NCI-H460 (cell line): ENCODE results near the gene MTHFD2. TPM values are rescaled to one million over a fixed set of nuclear protein-coding genes. Genes with fewer than 3 reads are reported as not detected.
"Not testable (repeated sequence)": the region's sequence is repeated elsewhere in the genome, so short reads cannot be mapped to it uniquely, and the experiment has no call there.

Experiments used
- DNase-seq: peaks from one replicate; pipeline ENCODE4 v3.0.0-alpha.2; 2016; ENCODE audit warnings: low read depth; ENCODE audit errors: extremely low read depth
- total RNA-seq: library from RNA; depleted of rRNA; stranded (reverse); fragments of >200 nt; shearing (Covaris generic); gene quantifications from 2 replicates; pipeline ENCODE4 v1.2.3, GENCODE V29; 2014

MTHFD2 gene
- total RNA-seq, 1 experiment from 2014 or later = 898 TPM

- no peak for DNase-seq
Measured at GRCh38 chr2:74226648-74227213, 28.3 kb downstream of the MTHFD2 start.

GRCh38 chr2:74227646-74228045 lies 29.2 kb downstream of the MTHFD2 start:
- no peak for DNase-seq

GRCh38 chr2:74228772-74229171 lies 30.4 kb downstream of the MTHFD2 start:
- no peak for DNase-seq

- not testable (repeated sequence) for DNase-seq
Measured at GRCh38 chr2:74229865-74230264, 31.4 kb downstream of the MTHFD2 start.

DNA sequence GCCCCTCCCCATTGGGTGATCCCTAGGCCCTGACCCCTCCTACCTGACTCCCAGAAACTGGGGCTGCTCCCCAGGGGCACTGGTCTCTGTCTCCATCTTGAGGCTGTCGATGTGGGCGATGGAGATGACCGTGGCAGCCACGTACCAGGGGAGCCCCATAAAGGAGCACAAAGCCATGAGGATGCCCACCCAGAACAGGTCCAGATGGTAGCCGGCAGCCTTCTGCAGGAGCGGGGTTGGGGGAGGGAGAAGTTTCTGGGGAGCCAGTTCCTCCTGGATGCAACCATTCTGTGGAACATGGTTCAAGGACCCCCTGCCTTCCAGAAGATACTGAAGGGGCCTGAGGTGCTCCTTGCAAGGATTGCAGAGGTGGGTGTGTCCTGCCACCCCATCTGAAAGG lies 34.0 kb downstream of the MTHFD2 start:
- DNase-seq = no peak

GRCh38 chr2:74233648-74234047 lies 35.2 kb downstream of the MTHFD2 start:
- DNase-seq = no peak

GRCh38 chr2:74235041-74235440 lies 36.6 kb downstream of the MTHFD2 start:
- no peak for DNase-seq

DNA sequence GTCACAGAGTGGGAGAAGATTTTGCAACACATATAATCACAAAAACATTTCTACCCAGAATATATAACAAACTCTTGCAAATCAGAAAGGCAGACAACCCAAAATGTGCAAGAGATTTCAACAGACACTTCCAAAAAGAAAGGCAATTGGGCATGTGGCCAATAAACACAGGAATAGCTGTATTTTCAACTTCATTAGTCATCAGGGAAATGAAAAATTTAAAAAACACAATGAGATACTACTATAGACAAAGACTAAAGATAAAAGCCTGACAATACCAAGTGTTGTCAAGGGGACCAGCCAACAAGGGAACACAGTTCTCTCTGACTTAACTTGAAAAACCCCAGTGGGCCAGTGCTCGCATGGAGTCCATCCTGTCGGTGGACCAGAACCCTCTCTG lies 40.5 kb downstream of the MTHFD2 start:
- DNase-seq = no peak

DNA sequence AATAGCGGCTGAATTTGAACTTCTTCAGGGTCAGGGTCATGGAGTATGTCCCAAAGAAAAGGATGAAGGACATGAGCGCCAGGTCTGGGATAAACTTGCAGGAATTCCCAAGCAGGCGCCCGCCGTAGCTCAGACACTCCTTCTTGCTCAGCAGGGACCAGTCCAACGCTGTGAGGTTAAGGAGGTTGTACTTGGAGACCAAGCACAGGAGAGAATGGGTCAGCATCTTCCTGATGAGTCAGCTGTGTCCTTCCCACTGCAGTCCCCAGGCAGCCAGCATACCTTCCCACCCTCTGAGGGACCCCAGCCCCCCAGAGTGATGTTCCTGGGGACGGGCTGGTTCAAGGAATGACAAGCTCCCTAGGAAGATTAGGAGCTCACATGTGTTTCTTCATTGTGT lies 40.9 kb downstream of the MTHFD2 start:
- no peak for DNase-seq

- no peak for DNase-seq
Measured at GRCh38 chr2:74242354-74243071, 44.1 kb downstream of the MTHFD2 start.

DNA sequence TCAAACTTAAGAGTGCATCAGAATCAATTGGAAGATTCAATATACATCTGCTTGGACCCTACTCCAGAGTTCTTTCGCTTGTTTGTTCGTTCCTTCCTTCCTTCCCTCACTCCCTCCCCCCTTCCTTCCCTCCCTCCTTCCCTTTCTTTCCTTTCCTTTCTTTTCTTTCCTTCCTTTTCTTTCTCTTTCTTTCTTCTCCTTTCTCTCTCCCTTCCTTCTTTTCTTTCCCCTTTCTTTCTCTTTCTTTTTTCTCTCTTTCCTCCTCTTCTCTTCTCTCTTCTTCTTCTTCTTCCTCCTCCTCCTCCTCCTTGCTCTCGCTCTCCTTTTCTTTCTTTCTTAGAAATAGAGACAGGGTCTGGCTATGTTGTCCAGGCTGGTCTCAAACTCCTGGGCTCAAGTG lies 45.9 kb downstream of the MTHFD2 start:
- DNase-seq = no peak

- DNase-seq = no peak
Measured at GRCh38 chr2:74246496-74247195, 48.2 kb downstream of the MTHFD2 start.

- DNase-seq = no peak
Measured at GRCh38 chr2:74249406-74250122, 51.1 kb downstream of the MTHFD2 start.

DNA sequence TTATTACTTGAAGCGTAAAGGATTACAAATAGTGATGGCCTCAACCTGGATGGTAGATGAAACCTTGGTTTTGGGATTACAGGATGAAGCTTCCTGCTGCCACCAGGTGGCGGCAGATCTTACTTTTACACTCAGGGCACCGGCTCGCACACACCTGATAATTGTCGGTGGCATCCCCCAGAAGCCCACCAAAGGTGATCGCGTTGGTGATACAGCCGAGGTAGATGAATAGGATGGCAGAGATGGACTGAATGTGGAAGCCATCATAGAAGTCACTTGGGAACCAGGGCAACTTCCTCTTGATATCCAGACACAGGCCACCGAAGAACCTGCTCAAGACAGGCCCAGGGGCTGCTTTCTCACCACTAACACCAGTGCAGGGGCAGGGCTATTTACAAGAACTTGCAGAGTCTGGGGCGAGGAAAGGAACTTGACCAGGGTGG lies 51.8 kb downstream of the MTHFD2 start:
- peak; percentile 30 for DNase-seq

- DNase-seq = no peak
Measured at GRCh38 chr2:74252036-74252435, 53.6 kb downstream of the MTHFD2 start.

- DNase-seq = no peak
Measured at GRCh38 chr2:74252862-74253261, 54.4 kb downstream of the MTHFD2 start.

DNA sequence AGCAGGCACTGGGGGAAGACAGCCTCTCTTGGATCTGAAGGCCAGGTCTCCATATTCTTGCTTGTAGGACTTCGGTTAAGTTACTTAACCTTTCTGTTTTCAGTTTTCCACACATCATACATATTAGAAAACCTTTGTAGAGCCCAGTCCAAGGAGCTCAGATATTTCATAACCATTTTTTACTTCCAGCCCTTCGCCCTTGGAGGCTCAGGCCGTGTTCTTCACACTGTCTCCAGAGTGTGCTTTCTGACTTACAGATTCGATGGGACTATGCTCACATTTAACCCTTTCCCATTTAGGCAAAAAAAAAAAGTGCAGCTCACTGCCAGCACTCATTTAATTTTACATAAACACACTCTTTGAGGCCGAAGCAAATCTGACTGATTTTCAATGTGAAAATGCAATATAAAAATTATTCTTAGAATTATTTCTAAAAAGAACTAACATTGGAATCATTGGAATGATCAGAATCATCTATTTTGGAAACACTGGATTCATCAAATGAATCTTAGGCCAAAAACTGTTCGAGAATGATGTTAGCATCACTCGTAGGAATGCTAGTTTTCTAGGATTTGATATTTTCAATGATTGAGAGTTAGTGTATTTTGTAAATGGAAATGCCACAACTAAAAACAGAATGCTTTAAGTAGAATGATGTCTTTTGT lies 55.0 kb downstream of the MTHFD2 start:
- DNase-seq = no peak

GRCh38 chr2:74253971-74254310 lies 55.5 kb downstream of the MTHFD2 start:
- DNase-seq = no peak

DNA sequence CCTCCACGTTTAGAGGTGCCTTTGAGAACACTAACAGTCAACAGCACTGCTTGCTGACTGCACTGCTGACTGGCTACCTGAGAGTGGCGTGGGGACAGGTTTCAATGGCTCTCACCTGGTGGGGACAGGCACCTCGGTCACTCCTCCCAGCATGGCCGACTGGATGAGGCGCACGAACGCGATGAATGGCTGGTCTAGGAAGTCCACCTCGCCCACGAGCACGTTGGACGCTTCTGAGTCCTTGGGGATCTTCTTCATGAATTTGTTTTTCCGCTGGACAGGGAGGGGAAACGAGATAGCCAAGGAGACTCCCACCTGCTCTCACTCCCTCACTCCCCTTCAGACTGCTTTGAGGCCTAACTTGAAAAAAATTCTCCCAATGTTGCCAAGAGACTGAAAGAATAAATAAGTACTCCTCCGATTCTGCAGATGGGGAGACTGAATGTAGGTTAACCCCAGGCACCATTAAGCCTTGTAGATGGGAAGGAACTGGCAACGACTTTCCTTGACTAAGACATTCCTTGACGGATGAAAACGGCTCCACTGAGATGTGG lies 57.3 kb downstream of the MTHFD2 start:
- no peak for DNase-seq

GRCh38 chr2:74259191-74259590 lies 60.8 kb downstream of the MTHFD2 start:
- DNase-seq = no peak

GRCh38 chr2:74259733-74260132 lies 61.3 kb downstream of the MTHFD2 start:
- no peak for DNase-seq
